Measurements from ENCODE around the gene GRM5.
"Not testable (repeated sequence)": the region's sequence is repeated elsewhere in the genome, so short reads cannot be mapped to it uniquely, and the experiment has no call there.

DNA sequence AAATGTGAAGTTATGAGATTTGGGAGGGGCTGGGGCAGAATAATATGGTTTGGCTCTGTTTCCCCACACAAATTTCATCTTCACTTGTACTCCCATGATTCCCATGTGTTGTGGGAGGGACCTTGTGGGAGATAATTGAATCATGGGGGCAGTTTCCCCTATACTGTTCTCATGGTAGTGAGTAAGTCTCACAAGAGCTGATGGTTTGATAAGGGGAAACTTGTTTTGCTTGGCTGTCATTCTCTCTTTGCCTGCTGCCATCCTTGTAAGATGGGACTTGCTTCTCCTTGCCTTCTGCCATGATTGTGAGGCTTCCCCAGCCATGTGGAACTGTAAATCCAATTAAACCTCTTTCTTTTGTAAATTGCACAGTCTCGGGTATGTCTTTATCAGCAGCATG is 531.1 kb downstream of the GRM5 start:
- TF ChIP-seq, protein P1, sequence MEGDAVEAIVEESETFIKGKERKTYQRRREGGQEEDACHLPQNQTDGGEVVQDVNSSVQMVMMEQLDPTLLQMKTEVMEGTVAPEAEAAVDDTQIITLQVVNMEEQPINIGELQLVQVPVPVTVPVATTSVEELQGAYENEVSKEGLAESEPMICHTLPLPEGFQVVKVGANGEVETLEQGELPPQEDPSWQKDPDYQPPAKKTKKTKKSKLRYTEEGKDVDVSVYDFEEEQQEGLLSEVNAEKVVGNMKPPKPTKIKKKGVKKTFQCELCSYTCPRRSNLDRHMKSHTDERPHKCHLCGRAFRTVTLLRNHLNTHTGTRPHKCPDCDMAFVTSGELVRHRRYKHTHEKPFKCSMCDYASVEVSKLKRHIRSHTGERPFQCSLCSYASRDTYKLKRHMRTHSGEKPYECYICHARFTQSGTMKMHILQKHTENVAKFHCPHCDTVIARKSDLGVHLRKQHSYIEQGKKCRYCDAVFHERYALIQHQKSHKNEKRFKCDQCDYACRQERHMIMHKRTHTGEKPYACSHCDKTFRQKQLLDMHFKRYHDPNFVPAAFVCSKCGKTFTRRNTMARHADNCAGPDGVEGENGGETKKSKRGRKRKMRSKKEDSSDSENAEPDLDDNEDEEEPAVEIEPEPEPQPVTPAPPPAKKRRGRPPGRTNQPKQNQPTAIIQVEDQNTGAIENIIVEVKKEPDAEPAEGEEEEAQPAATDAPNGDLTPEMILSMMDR (conservative IDR thresholded peaks at IDR 0.05 in 1 of 2, IDR thresholded peaks at IDR 0.05 in 1 of 2; ENCODE audit: low read depth in 1 of 2, low read length in 2 of 2), result not testable (repeated sequence)
- not testable (repeated sequence) for TF ChIP-seq EZH2 (IDR thresholded peaks at IDR 0.05; ENCODE audit: low read length, missing control alignments)
